CD1c-positive myeloid dendritic cell (primary cell): Measurements from ENCODE around the gene ISM1.

Source experiments
- DNase-seq: peaks from one replicate; pipeline ENCODE4 v3.0.0-alpha.2; 2016; ENCODE audit errors: extremely low spot score

ISM1 gene

GRCh38 chr20:13220904-13221297, at the start of gene ISM1:
TSS of gene ISM1 (plus strand) at chr20:13221274. CDS start at chr20:13221777, 503 bp downstream.
- DNase-seq: no peak

- DNase-seq: no peak
Measured at GRCh38 chr20:13173201-13173600, 47.9 kb upstream of the ISM1 start.

GRCh38 chr20:13174402-13174801, 46.7 kb upstream of the ISM1 start:
- no peak for DNase-seq

GRCh38 chr20:13180986-13181889, 39.8 kb upstream of the ISM1 start:
- no peak for DNase-seq

GRCh38 chr20:13183005-13183404, 38.1 kb upstream of the ISM1 start:
- no peak for DNase-seq

GRCh38 chr20:13186043-13186774, 34.9 kb upstream of the ISM1 start:
- no peak for DNase-seq

- no peak for DNase-seq
Measured at GRCh38 chr20:13187899-13188298, 33.2 kb upstream of the ISM1 start.

- no peak for DNase-seq
Measured at GRCh38 chr20:13199279-13199678, 21.8 kb upstream of the ISM1 start.

- no peak for DNase-seq
Measured at GRCh38 chr20:13200767-13201500, 20.1 kb upstream of the ISM1 start.

GRCh38 chr20:13202565-13202964, 18.5 kb upstream of the ISM1 start:
- no peak for DNase-seq

- no peak for DNase-seq
Measured at GRCh38 chr20:13205425-13205824, 15.6 kb upstream of the ISM1 start.

- no peak for DNase-seq
Measured at GRCh38 chr20:13205848-13206434, 15.1 kb upstream of the ISM1 start.

- no peak for DNase-seq
Measured at GRCh38 chr20:13207016-13207415, 14.1 kb upstream of the ISM1 start.

GRCh38 chr20:13211956-13212618, 9.0 kb upstream of the ISM1 start:
- no peak for DNase-seq

GRCh38 chr20:13212750-13213149, 8.3 kb upstream of the ISM1 start:
- DNase-seq: no peak

- no peak for DNase-seq
Measured at GRCh38 chr20:13213335-13213734, 7.7 kb upstream of the ISM1 start.

- no peak for DNase-seq
Measured at GRCh38 chr20:13216533-13216932, 4.5 kb upstream of the ISM1 start.

- no peak for DNase-seq
Measured at GRCh38 chr20:13219327-13220193, 1.5 kb upstream of the ISM1 start.

GRCh38 chr20:13220194-13220903, 725 bp upstream of the ISM1 start:
- peak; percentile 2 for DNase-seq

GRCh38 chr20:13221313-13221672, 219 bp downstream of the ISM1 start:
- DNase-seq: no peak
